Vagina (tissue), 2 donors: ENCODE data around the gene HTT-AS.

Experiments
- CTCF ChIP-seq, 3 experiments: fragments of 450-650 bp in 2 of 3; fragments of 200-600 bp in 1 of 3; sonication (generic) in 1 of 3; IDR thresholded peaks; one replicate each; pipeline ENCODE4 v1.5.1; 2017 to 2019; ENCODE audit warnings: antibody characterized with exemption in 3 of 3, mild to moderate bottlenecking in 2 of 3, moderate library complexity in 2 of 3
- POLR2A ChIP-seq, 2 donors: fragments of 450-650 bp; IDR thresholded peaks; one replicate each; pipeline ENCODE4 v1.6.1; 2017; ENCODE audit warnings: antibody characterized with exemption in 2 of 2, mild to moderate bottlenecking in 2 of 2, moderate library complexity in 2 of 2
- POLR2AphosphoS5 ChIP-seq, 2 donors: sonication (generic); formaldehyde crosslinking; IDR thresholded peaks; one replicate each; pipeline ENCODE4 v1.9.0; 2017; ENCODE audit warnings: antibody characterized with exemption in 2 of 2, mild to moderate bottlenecking in 2 of 2, low read depth in 1 of 2; ENCODE audit not compliant: insufficient read depth in 1 of 2

- TF ChIP-seq CTCF (IDR thresholded peaks at IDR 0.05) (no peak), POLR2A (IDR thresholded peaks at IDR 0.05) (no peak), POLR2AphosphoS5 (IDR thresholded peaks at IDR 0.05; ENCODE audit: insufficient read depth in 1 of 2, low read depth in 1 of 2) (no peak)
Observed at GRCh38 chr4:3035674-3036073, 38.7 kb downstream of the HTT-AS start.
